HG03159 (cell line): ENCODE data around the gene HFE.
"Not testable (repeated sequence)": the region's sequence is repeated elsewhere in the genome, so short reads cannot be mapped to it uniquely, and the experiment has no call there.

ENCODE experiments used
- ATAC-seq: cut with Tn5 transposase; IDR thresholded peaks from one replicate; pipeline ENCODE4 v1.9.1; 2021; ENCODE audit warnings: mild to moderate bottlenecking, moderate library complexity; ENCODE audit not compliant: unreplicated experiment

HFE gene

GRCh38 chr6:26087284-26088115 lies at the start of gene HFE:
HFE (plus strand) TSS chr6:26087429; CDS start chr6:26087441, 12 bp downstream.
- ATAC-seq, result no peak

- ATAC-seq, result no peak
These were observed 45.3 kb upstream of the HFE start for GRCh38 chr6:26041946-26042345.

DNA sequence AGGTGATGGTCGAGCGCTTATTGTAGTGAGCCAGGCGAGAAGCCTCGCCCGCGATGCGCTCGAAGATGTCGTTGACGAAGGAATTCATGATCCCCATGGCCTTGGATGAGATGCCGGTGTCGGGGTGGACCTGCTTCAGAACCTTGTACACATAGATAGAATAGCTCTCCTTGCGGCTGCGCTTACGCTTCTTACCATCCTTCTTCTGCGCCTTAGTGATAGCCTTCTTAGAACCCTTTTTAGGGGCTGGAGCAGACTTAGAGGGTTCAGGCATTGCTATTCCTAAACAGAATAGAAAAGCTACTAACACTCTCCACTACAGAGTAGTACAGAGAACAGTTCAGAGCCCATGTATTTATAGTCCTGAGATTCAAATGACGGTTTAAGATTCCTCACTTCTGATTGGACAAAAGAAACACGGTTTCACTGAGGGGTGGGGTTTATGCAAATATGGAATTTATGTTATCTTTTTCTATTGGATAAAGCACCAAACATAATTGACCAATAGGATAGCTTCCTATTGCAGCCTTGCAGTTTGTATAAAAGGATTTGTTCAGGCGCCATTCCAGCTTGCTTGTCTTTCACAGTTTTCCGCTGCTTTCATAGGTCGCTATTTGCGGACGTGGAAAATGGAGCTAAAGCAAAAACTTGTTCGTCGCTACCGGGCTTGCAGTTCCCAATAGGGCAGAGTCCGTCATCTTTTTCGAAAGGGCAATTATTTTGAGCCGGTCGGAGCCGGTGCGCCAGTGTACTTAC lies 43.7 kb upstream of the HFE start:
- peak; percentile 56 for ATAC-seq

DNA sequence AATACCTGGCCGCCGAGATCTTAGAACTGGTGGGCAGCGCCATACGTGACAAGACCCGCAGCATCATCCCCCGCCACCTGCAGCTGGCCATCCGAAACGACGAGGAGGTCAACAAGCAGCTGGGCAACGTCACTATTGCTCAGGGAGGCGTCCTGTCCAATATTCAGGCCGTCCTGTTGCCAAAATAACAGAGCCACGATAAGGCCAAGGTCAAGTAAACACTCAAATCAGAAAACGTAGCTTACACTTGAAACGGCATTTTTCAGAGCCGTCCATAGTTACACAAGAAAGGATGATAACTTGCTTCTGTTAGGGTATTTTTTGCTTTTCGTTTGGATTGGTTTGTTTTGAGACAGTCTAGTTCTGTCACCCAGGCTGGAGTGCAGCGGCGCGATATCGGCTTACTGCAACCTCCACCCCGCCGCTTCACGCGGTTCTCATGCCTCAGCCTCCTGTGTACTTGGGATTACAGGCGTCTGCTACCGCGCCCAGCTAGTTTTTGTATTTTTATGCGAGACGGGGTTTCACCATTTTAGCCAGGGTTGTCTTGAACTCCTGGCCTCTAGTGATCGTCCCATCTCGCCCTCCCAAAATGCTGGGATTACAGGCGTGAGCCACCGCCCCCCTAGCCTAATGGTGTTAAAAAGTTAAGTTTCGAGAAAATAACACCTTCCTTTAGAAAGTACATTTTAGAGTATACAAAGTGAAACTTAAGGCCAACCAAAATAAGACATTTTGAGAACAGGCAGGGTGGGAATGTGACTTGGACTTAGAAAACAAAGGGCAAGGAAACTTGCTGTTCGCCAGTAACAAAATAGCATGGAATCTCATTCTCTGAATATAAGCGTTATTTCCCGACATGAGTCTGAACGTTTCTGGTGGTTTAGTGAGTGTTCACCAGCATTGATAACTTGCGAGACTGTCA lies 42.8 kb upstream of the HFE start:
- ATAC-seq, result peak; percentile 22

GRCh38 chr6:26045065-26045927 lies 41.9 kb upstream of the HFE start:
- peak; percentile 51 for ATAC-seq

DNA sequence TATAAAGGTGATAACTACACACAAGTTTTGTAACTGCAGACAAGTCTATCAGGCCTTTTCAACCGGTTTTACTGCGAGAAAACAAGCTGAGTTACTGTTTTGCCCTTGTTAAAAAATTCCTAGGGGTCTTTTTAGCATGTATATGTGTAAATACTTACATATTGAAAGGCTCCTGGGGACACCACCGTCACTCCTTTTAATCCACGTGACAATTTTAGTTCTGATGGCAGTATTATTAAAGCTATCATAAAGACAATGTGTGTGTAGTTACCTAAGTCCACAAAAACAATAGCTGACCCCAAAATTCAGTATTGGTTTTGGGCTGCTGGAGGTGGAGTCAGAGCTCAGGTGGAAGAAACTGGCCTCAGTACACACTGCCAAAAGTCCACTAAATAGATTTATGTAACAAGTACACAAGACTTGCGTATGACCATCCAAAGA lies 41.3 kb upstream of the HFE start:
- peak; percentile 5 for ATAC-seq

DNA sequence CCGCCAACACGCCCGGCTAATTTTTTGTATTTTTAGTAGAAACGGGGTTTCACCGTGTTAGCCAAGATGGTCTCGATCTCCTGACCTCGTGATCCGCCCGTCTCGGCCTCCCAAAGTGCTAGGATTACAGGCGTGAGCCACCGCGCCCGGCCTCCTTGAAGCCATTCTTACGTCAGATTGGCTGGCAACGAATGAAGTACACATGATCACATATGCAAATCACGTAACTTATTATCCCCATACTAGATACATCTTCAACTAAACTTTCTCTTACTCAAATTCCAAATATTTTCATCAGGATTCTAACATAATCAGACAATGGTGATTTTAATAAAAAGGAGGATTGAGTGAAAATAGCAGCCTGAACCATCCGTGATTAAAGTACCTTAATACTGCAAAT lies 39.9 kb upstream of the HFE start:
- ATAC-seq, result not testable (repeated sequence)

- ATAC-seq, result no peak
These were observed 38.6 kb upstream of the HFE start for GRCh38 chr6:26048590-26048989.

DNA sequence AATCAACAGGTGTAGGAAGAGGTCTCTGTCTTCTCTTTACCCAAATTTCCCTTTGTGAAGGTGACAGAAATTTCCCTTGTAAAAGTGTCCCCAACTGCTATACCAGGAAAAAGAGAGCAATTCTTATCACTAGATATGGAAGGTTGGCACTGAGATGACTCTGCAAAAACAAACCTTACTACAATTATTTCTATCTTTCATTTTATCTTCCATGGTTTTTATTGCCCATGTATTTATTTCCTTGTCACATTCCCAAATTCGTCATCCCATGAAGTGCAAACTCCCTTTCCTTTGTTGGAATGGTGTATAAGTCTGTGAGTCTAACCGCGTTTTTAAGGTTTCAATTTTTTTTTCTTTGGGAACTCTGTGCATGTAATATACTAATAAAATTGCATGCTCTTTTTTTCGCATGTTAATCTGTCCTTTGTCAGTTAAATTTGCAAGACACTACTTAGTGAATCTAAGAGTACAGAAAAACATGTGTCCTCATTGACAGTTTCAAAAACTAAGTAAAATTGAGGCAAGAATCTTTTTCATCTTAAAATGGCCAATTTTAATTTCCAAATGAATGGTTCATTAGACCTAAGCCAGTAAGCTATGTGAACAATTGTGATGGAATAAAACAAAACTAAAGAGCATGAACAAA lies 35.4 kb upstream of the HFE start:
- no peak for ATAC-seq

GRCh38 chr6:26052762-26053250 lies 34.4 kb upstream of the HFE start:
- not testable (repeated sequence) for ATAC-seq

GRCh38 chr6:26053992-26054780 lies 33.0 kb upstream of the HFE start:
- no peak for ATAC-seq

GRCh38 chr6:26054781-26055718 lies 32.2 kb upstream of the HFE start:
- ATAC-seq, result peak; percentile 46

DNA sequence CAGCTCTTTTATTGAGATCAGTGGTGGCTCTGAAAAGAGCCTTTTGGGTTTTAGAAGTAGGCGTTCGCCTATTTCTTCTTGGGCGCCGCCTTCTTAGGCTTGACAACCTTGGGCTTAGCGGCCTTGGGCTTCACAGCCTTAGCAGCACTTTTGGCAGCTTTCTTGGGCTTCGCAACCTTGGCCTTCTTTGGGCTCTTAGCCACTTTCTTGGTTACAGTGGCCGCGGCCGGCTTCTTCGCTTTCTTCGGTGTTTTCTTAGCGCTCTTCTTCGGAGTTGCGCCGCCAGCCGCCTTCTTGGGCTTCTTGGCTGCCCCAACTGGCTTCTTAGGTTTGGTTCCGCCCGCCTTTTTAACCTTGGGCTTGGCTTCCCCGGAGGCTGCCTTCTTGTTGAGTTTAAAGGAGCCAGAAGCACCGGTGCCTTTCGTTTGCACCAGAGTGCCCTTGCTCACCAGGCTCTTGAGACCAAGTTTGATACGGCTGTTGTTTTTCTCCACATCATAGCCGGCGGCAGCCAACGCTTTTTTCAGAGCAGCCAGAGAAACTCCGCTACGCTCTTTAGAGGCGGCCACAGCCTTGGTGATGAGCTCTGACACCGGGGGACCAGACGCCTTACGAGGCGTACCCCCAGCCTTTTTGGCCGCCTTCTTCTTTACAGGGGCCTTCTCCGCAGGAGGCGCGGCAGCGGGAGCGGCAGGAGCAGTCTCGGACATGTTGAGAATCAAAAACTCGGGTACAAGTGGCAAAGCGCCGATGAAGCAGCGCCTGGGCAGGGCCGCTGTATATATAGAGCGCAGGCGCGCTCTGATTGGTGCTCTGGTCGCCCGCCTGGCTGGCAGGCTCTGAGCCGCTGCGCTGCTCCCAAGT lies 31.3 kb upstream of the HFE start:
- ATAC-seq, result peak; percentile 71

DNA sequence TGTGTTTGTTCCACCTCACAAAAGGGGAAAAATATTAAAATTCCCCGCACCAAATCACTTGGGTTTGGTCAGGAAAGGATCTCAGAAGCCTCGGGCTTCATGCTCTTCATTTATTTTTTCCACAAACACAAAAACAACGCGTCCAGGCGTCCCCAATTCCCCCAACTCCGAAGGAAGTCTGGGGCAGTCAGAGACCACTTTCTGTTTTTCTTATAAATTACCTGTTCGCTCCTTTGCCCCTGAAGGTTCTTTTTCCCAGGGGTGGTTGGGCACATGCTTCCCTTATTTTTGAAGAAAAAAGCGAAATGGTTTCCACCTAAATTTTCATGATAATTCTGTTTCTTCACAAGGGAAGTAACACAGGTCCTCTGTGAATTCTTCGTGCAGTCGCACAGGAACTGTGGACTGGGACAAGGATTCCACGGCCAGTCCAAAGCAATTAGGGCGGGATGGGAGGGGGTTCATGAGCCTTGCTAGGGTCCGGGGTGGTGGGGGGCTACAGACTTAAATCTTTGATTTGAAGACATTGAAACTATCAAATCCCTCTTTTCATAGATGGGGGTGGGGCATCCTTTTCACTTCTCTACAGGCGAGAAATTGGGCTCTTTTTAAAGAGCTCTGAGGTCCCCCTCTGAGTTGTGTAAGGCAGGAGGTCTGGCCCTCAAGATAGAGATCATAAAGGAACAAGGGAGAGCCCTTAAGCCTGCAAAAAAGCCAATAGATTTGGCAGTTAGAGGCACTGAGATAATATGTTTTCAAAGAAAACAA lies 30.5 kb upstream of the HFE start:
- ATAC-seq, result no peak

GRCh38 chr6:26057899-26058298 lies 29.3 kb upstream of the HFE start:
- no peak for ATAC-seq
